Fibroblast of skin of scalp (primary cell): Measurements from ENCODE around the gene ZMYM4. TPM values are rescaled to one million over a fixed set of nuclear protein-coding genes. Genes with fewer than 3 reads are reported as not detected.
A peak's percentile ranks its signal among the peaks of the same experiment; 100 is the strongest.
"Not testable (repeated sequence)": the region's sequence is repeated elsewhere in the genome, so short reads cannot be mapped to it uniquely, and the experiment has no call there.

Experiments used
- DNase-seq: peaks from one replicate; pipeline ENCODE4 v3.0.0-alpha.2; 2013
- polyA plus RNA-seq, 2 experiments: library from polyadenylated mRNA; unstranded; fragments of 120-200 nt; gene quantifications; one replicate each; pipeline ENCODE4 v1.2.1, GENCODE V29; 2013; ENCODE audit not compliant: insufficient read length in 2 of 2

Gene ZMYM4
- 35.8 TPM for polyA plus RNA-seq (2013, experiment 1 of 2; ENCODE audit: insufficient read length)
- 37.5 TPM for polyA plus RNA-seq (2013, experiment 2 of 2; ENCODE audit: insufficient read length)

GRCh38 chr1:35268282-35269200, at the start of gene ZMYM4:
TSS of gene ZMYM4 (plus strand) at chr1:35268709. CDS start at chr1:35269047, 338 bp downstream.
- DNase-seq: peak; percentile 99

DNA sequence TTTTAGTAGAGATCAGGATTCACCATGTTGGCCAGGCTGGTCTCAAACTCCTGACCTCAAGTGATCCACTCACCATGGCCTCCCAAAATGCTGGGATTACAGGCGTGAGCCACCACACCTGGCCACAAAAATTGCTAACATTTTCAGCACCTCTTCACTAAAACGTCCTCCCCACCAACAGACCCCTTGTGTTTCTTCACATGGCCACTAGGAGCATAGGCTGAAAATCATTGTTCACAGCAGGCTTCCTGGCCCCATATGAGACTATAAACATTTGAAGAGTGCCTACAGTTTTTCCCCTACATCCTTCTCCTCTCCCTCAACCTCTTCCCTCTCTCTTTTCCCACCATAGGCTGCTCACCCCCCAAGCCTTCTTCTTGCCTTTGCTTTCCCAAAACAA, 47.5 kb upstream of the ZMYM4 start:
- DNase-seq: no peak

GRCh38 chr1:35222322-35223083, 46.0 kb upstream of the ZMYM4 start:
- peak; percentile 76 for DNase-seq

DNA sequence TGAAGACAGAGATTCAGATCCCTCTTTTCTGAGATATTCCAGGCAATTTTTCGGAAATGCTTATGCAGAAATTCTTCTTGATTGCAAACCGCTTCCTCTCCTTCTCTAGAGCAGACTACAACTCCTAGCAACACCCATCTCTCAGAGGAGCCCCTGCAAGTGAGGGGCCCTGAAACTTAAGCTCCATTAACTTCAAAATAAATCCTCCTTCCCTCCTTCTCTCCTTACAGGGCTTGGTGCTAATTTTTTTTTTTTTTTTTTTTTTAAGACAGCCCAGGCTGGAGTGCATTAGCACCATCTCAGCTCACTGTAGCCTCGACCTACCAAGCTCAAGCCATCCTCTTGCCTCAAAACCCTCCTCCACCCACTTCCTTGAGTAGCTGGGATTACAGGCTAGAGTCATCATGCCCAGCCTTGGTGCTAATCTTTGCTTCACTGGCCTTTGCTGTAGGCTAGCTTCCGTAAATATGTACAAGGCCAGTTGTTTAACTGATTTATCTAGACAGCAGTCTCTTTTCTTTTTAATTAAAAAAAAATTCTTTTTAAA, 45.4 kb upstream of the ZMYM4 start:
- DNase-seq: no peak

DNA sequence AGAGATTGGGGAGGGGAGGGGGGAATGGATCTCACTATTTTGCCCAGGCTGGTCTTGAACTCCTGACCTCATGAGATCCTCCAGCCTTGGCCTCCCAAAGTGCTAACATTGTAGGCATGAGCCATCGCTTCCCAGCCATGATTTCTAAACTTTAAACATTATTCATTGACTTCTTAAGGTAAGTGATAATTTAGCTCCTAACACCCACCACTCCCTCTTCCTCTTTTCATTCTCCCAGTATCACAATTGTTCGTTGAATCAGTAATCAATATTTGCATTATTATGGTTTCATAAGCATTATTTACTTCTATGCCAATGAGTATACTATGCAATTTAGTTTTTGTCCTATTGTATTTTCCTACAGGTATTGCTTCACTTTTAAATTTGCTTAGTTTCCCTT, 42.0 kb upstream of the ZMYM4 start:
- DNase-seq: no peak

DNA sequence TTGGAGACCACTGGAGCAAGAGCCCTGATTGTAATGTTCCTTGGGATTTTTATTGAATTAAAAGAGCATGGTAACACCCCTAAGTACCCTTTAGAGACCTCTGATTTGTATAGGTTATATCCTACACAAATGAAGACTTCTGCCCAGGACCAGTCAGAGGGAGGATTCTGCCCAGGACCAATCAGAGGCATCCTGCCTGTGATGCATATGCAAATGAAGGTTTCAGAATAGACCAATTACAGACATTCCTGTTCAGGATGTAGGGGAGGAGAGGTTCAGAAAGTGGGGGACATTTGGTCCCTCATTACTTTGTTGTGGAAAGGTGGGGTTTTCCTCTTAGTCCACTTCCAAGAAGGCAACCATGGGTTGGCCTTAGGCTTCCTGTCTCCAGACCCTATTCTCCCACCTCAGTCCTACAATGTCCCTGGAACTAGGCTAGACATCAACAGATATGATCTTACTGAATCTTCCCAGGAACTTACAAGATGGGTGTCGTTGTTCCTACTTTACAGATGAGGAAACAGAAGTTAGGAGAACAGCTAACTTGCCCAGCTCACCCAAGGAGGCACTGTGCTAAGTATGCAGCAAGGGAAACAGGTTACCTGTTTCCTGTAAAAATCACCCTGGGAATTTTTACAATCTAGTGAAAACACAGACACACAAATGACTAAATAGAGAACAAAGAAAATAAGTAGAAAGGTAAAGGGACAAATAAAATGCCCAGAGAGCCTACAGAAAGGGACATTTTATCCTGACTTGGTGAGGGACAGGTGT, 38.7 kb upstream of the ZMYM4 start:
- no peak for DNase-seq

DNA sequence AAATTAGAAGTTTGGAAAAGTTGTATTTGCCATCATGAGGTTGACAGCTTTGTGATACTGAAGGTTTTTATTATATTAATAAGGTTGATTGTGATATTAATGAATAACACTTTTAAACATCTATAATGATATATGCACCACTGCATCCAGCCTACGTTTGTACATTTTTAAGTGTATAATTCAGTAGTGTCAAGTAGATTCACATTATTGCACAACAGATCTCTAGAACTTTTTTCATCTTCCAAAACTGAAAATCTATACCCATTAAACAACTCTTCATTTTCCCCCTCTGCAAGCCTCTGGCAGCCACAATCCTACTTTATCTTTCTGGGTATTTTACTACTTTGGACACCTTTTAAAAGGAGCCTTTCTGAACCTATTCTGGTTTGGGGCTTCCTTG, 37.2 kb upstream of the ZMYM4 start:
- DNase-seq: no peak

DNA sequence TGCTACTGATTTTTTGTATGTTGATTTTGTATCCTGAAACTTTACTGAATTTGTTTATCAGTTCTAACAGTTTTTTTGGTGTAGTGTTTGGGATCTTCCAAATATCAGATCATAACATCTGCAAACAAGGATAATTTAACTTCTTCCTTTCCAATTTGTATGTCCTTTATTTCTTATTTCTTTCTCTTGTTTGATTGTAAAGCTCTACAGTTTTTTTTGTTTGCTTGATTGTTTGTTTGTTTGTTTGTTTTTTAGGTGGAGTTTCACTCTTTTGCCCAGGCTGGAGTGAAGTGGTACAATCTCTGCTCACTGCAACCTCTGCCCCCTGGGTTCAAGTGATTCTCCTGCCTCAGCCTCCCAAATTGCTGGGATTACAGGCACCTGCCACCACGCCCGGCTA, 31.7 kb upstream of the ZMYM4 start:
- not testable (repeated sequence) for DNase-seq

- DNase-seq: no peak
These were observed 24.8 kb upstream of the ZMYM4 start for GRCh38 chr1:35243691-35244090.

DNA sequence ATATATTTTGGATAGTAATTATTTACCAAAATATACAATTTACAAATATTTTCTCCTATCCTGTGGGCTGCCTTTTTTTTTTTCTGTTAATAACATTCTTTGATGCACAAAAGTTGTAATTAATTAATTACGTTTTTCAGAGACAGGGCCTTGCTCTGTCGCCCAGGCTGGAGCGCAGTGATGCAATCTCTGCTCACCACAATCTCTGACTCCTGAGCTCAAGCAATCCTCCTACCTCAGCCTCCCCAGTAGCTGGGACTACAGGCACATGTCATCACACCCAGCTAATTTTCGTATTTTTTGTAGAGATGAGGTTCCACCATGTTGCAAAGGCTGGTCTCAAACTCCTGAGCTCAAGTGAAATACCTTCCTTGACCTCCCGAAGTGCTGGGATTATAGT, 21.3 kb upstream of the ZMYM4 start:
- DNase-seq: no peak

DNA sequence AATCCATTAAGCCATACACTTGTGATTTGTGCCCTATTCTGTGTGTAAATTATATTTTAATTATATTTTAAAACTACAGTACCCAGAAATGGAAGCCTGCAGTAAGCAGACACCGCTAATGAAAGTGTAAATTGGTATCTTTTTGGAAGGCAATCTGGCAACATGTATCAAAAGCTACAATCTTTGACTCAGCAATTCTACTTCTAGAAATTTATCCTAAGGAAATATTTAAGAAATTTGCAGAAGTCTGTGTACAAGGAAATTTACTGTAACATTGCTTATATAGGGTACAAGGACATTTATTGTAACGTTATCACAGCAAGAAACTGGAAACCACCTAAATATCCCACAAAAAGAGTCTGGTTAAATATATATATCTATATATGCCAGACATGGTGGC, 14.6 kb upstream of the ZMYM4 start:
- no peak for DNase-seq

GRCh38 chr1:35255276-35255675, 13.2 kb upstream of the ZMYM4 start:
- no peak for DNase-seq

DNA sequence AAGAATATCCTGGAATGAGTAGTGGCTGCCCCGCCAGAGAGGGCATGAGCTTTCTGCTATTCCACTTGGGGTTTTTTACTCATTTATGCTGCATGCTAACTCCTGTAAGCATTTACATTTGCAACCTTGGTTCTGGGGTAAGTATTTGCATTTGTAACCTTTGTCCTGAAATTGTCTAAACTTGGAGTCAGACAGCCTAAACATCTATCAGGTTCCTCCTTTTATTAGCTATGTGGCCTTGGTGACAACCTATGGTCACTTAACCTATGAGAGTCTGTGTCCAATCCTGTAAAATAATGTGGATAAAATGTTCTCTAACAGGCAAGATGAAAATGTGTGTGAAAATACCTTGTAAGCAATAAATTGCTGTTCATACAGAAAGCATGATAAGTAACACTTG, 8.9 kb upstream of the ZMYM4 start:
- no peak for DNase-seq

DNA sequence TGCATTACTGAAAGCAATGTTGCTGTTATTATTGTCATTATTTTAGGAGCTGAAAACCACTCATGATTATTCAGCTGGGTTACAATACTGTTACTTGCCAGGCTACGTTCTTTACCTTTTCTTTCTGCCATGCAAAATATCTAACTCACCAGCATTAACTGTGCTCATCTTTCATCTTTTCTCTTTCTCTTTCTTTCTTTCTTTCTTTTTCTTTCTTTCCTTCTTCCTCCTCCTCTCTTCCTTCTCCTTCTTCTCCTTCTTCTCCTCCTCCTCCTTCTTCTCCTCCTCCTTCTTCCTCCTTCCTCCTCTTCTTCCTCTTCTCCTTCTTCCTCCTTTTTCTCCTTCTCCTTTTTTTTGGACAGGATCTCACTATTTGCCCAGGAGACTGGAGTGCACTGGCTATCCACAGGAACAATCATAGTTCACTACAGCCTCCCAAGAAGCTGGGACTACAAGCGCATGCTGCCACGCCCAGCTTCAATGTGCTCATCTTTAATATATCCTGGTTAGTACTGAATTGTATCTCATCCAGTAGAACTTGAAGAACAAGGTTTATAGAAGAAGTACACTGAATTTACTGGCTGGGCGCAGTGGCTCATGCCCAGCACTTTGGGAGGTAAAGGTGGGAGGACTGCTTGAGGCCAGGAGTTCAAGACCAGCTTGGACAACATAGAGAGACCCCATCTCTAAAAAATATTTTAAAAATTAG, 6.9 kb upstream of the ZMYM4 start:
- DNase-seq: no peak

GRCh38 chr1:35264035-35264434, 4.5 kb upstream of the ZMYM4 start:
- DNase-seq: no peak

DNA sequence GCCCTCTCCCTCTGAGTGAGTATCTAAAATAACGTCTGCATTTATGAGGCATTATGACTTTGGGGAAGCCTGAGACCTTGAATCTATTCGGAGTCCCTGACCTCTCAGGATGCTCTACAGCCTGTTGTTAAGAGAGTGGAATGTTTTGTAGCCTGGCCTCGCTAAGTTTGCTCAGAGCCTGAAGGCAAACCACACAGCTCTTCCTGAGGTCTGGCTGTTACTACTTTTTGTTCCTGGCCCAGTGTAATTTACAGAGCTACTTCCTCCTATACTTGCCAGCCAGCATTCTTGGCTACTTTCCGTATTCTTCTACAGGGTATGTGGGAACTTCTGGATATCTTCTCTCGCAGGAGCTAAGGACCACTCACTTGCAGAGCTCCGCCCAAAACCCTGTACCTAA, 3.6 kb upstream of the ZMYM4 start:
- DNase-seq: peak; percentile 22

DNA sequence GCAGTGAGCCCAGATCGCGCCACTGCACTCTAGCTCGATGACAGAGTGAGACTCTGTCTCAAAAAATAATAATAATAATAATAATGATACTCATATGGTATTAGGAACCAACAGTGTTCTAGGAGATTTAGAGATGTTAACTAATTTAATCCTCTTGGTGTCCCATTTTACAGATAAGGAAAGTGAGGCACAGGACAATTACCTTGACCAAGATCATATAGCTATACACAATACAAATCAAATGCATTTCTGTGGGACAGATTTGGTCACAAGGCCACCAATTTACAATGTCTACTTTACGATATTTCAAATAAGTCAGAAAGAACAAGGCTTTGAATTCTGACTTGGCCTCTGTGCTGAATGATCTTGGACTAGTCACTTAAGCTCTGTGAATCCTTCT, 2.2 kb upstream of the ZMYM4 start:
- DNase-seq: no peak

DNA sequence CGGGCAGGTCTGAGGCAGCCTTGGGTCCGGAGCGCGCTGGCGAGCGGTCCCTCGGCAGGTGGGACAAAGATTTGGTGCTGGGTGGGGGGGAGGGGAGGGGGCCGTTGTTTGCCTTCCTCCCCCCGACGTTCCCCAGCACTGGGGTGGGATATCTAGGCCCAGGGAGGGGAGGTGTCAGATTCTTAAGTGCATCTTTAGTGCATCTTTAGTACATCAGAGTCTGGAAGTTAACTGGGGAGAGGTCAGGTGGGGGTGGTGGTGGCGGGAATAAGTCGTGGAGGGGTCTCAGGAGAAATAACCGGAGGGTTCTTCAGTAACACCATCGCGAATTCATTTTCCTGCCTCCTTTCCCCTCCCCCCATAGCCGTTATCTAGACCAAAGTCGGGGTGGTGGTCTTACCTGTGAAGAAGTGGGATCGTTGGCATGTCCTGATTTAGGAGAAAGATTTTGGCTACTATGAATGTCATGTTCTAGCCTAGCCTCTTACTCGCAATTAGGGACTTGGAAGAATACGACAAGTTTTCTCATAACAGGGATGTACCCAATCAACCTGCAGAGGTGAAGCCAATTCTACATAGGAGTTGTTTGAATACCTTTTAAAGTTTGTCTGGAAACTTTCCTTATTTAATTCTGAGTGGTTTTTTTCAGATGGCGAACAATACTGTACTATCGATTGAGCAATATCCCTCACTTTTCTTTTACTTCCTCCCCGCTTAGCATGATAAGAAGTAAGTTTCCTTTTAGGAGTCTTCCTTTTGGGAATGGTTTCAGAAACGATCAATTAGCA, 886 bp downstream of the ZMYM4 start:
- no peak for DNase-seq

DNA sequence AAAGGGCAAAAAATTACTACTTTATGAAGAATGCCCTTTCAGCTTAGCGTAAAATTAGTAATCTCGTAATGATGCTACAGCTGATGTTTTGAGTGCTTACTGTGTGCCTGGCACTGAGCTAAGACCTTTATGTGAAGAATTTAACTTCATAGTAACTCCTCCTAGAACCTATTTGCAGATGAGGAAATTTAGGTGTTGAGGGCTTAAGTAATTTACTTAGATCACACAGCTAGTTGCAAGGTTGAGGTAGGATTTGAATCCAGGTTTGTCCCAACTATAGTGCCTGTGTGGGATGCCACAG, 1.4 kb downstream of the ZMYM4 start:
- DNase-seq: no peak

- DNase-seq: no peak
These were observed 2.3 kb downstream of the ZMYM4 start for GRCh38 chr1:35270836-35271235.

- no peak for DNase-seq
These were observed 5.7 kb downstream of the ZMYM4 start for GRCh38 chr1:35274197-35274596.
